Common myeloid progenitor, CD34-positive (primary cell): ENCODE measurements around the gene NAPB.

ENCODE experiments used
- CTCF ChIA-PET: fragments of 350-600 bp; sonication (Branson Sonifier 250); formaldehyde crosslinking; loops from one replicate; lab custom pipeline; 2021; ENCODE audit warnings: antibody characterized with exemption; lab: Charles Lee
- POLR2A ChIA-PET: fragments of 350-600 bp; sonication (Branson Sonifier 250); formaldehyde crosslinking; loops from one replicate; lab custom pipeline; 2021; ENCODE audit warnings: antibody characterized with exemption; lab: Charles Lee
- DNase-seq, 3 donors: peaks; one replicate each; pipeline versions ENCODE4 v3.0.0 to v3.0.0-alpha.2; 2013
- H3K27ac ChIP-seq, 2 experiments: 1 replicate in 1 of 2; 2 replicates in 1 of 2; pipeline ENCODE4 v1.7.0; 2013; ENCODE audit warnings: inconsistent platforms in 2 of 2, low read length in 2 of 2, mild to moderate bottlenecking in 2 of 2, low read depth in 1 of 2, moderate library complexity in 1 of 2; ENCODE audit not compliant: severe bottlenecking in 2 of 2, insufficient read depth in 1 of 2, poor library complexity in 1 of 2
- H3K27me3 ChIP-seq, 5 experiments: replicated peaks in 2 of 5; 1 replicate in 3 of 5; 2 replicates in 2 of 5; pipeline versions ENCODE4 v1.6.1 to v1.7.0; 2013; ENCODE audit warnings: low read length in 4 of 5, mild to moderate bottlenecking in 2 of 5, moderate library complexity in 2 of 5, inconsistent platforms in 1 of 5; ENCODE audit not compliant: insufficient read depth in 5 of 5, control insufficient read depth in 4 of 5
- H3K36me3 ChIP-seq, 4 experiments: 1 replicate in 2 of 4; 2 replicates in 2 of 4; pipeline versions ENCODE4 v1.6.1 to v1.7.0; 2013; ENCODE audit warnings: low read length in 3 of 4, control low read depth in 1 of 4, mild to moderate bottlenecking in 1 of 4; ENCODE audit not compliant: control insufficient read depth in 4 of 4, insufficient read depth in 4 of 4
- H3K4me1 ChIP-seq, 4 experiments: 1 replicate in 3 of 4; 2 replicates in 1 of 4; pipeline versions ENCODE4 v1.6.1 to v1.7.1; 2013; ENCODE audit warnings: low read length in 3 of 4, mild to moderate bottlenecking in 3 of 4, control low read depth in 1 of 4, inconsistent platforms in 1 of 4, moderate library complexity in 1 of 4; ENCODE audit not compliant: control insufficient read depth in 4 of 4, insufficient read depth in 4 of 4; ENCODE audit errors: control extremely low read depth in 1 of 4
- H3K4me3 ChIP-seq, 7 experiments: 1 replicate in 4 of 7; 2 replicates in 3 of 7; pipeline versions ENCODE4 v1.5.1 to v1.7.0; 2013; ENCODE audit warnings: mild to moderate bottlenecking in 7 of 7, low read length in 6 of 7, moderate library complexity in 6 of 7, inconsistent platforms in 2 of 7, low read depth in 2 of 7, control low read depth in 1 of 7; ENCODE audit not compliant: insufficient read depth in 4 of 7, control insufficient read depth in 1 of 7; ENCODE audit errors: extremely low read depth in 1 of 7
- H3K9me3 ChIP-seq, 5 experiments: 1 replicate in 4 of 5; 2 replicates in 1 of 5; pipeline versions ENCODE4 v1.6.1 to v1.7.1; 2013; ENCODE audit warnings: low read length in 4 of 5, mild to moderate bottlenecking in 2 of 5, inconsistent platforms in 1 of 5, low read depth in 1 of 5, moderate library complexity in 1 of 5; ENCODE audit not compliant: control insufficient read depth in 4 of 5, insufficient read depth in 2 of 5; ENCODE audit errors: control extremely low read depth in 1 of 5
- WGBS: methylation state at CpG from one replicate; pipeline ENCODE4 v1.1.5; 2013; ENCODE audit not compliant: insufficient coverage; 5-methylcytosine and 5-hydroxymethylcytosine counted together

The NAPB gene

DNA sequence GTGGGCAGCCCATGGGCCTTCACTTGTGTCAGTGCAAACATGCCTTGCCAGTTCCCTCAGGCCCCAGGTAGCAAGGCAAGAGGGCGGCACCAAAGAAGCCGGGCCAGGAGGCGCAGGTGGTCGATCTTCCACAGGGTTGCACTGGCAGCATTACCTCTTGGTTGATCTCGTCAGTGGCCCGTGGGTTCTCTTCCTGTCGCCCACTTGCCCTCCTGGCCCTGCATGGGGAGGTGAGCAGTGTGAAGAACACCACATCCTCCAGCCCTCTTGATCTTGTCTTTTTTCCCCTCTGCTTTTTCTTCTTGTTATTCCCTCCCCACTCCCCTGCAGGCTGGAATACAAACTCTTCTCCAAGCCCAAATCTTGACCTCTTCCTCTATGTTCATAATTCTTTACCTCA is 34.4 kb upstream of the NAPB start:
- H3K36me3 ChIP-seq: no peaks in the 10 kb centered on the region
- H3K27ac ChIP-seq: no peak overlapping the region
- POLR2A ChIA-PET: no interaction called here
- no peak for DNase-seq
- CTCF ChIA-PET: interaction anchor here (1.8 kb wide), 1 partner anchor 9 kb away, joined by 5 read pairs; no protein-coding TSS in a partner anchor
- WGBS: 100% methylated on average over 7 of the region's 7 CpGs
- no peaks in the 10 kb centered on the region for H3K9me3 ChIP-seq
- H3K4me1 ChIP-seq: peaks cover 10 to 38% (median 22%) of the 10 kb centered on the region in 4 experiments
- no peak overlapping the region for H3K4me3 ChIP-seq
- no peaks in the 10 kb centered on the region for H3K27me3 ChIP-seq

DNA sequence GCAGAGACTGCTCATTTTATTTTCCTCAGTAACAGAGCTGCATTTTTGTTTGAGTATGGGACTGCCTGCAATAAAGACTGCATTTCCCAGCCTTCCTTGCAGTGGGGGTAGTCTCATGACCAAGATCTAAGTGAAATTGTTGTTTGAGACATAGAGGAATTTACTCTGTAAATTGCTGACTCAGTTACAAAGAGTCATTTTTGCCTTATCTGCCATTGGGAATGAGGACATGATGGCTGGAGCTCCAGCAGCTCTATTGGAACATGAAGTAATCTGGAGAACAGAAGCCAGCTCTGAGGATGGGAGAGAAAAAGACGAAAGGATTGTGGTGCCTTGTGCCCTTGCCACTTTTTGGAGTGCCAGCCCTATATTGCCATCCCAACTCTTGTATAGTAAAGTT is 33.5 kb upstream of the NAPB start:
- no peaks in the 10 kb centered on the region for H3K27me3 ChIP-seq
- ChIA-PET POLR2A (no interaction called here), CTCF (interaction anchor here (1.8 kb wide), 1 partner anchor 8 kb away, joined by 5 read pairs; no protein-coding TSS in a partner anchor)
- DNase-seq: no peak
- no peaks in the 10 kb centered on the region for H3K36me3 ChIP-seq
- H3K4me3 ChIP-seq: no peak overlapping the region
- no peak overlapping the region for H3K27ac ChIP-seq
- WGBS: no CpG with 5 or more reads among the region's 1 CpG
- H3K4me1 ChIP-seq: peaks cover 7 to 34% (median 22%) of the 10 kb centered on the region in 4 experiments
- H3K9me3 ChIP-seq: no peaks in the 10 kb centered on the region

DNA sequence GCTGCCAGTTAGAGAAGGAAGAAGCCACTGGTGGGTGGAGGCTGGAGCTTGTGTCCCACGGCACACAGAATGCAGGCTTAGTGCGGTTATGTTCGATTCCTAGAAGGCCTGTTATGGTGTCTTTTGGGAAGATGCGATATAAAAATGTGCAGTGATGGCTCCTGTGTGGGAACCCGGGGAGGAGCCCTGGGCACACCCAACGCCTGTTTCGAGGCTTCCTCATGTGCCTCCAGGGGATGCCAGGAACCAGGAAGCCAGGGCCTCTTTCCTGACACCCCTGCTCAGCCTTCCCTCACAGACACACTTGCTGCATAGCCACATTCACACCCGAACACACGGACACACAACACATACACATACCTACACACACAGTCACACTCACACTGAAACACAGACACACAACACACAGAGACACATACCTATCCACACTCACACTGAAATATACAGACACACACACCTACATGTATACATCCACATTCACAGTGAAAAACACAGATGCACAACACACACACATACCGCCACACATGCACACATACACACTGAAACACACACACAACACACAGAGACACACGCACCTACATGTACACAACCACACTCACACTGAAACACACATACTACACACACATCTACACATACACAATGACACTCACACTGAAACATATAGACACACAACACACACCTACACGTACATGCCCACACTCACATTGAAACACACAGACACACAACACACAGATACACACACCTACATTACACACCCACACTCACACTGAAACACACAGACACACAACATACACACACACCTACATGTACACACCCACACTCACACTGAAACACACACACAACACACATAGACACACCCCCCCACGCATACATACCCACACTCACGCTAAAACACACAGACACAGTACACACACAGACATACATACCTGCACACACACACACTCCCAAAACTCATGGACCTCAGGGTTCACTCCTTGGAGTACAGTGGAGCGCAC is 32.6 kb upstream of the NAPB start:
- CTCF ChIA-PET: interaction anchor here (2.0 kb wide), 1 partner anchor 11 kb away, joined by 10 read pairs; no protein-coding TSS in a partner anchor
- DNase-seq: no peak
- POLR2A ChIA-PET: no interaction called here
- no peaks in the 10 kb centered on the region for H3K36me3 ChIP-seq
- no peak overlapping the region for H3K4me3 ChIP-seq
- no peaks in the 10 kb centered on the region for H3K9me3 ChIP-seq
- peaks cover 5 to 37% (median 24%) of the 10 kb centered on the region in 4 experiments for H3K4me1 ChIP-seq
- WGBS: 86% methylated on average over 13 of the region's 15 CpGs
- no peak overlapping the region for H3K27ac ChIP-seq
- H3K27me3 ChIP-seq: no peaks in the 10 kb centered on the region

DNA sequence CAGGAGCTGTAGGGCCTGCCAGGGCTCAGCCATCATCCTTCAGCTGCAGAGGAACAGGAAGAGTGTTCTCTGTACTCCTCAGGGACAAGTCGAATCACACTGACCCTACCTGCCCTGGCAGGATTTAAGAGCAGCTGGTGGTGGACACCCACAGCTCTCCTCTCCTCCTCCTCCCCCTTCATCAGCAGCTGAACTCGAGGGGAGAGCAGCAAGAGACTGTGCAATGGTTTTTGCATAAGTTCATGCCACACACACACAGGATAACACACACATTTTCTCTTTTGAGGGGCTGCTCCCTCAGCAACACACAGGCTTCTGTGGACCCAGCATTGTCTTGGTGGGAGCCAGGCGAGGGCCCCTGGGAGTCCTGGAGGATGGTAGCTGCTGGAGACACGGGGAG is 31.5 kb upstream of the NAPB start, which contains the start of gene CST11:
Gene CST11, minus strand, starts transcription at position 101 of the 400 bp plus-strand sequence. Its CDS starts 65 bp downstream, at position 36.
- no peaks in the 10 kb centered on the region for H3K9me3 ChIP-seq
- H3K27ac ChIP-seq: no peak within 1 kb of the TSS
- POLR2A ChIA-PET: no interaction called here
- peaks cover 2 to 28% (median 20%) of the 10 kb centered on the region in 4 experiments for H3K4me1 ChIP-seq
- H3K27me3 ChIP-seq: no peaks in the 10 kb centered on the region
- H3K36me3 ChIP-seq: no peaks in the 10 kb centered on the region
- CTCF ChIA-PET: interaction anchor here (2.0 kb wide), 1 partner anchor 10 kb away, joined by 10 read pairs; no protein-coding TSS in a partner anchor
- DNase-seq: no peak
- H3K4me3 ChIP-seq: no peak within 1 kb of the TSS
- WGBS: 83% methylated on average over 1 of the region's 4 CpGs

DNA sequence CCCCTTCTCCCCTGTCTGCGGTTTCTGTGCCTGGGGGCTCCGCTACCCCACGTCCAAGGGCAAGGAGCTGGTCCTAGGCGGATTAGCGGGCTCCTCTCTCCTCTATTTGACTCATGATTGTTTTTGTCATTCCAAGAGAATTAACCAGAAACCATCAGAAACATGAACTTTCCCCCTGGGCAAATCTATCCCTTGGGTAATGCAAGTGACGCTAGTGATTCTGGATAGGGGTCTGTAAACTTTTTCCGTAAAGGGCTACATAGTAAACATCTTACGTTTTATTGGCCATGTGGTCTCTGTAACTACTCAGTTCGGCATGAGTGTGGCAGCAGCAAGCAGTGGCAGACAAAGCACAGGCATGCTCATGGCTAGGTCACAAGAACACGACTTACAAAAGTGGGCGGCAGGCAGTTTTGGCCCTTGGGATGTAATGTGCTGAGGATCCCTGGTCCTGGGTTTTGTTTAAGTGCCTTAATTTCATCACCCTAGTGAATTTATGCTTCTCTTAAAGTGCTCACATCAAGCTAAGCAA is 30.7 kb upstream of the NAPB start:
- 93% methylated on average over 9 of the region's 11 CpGs for WGBS
- no peaks in the 10 kb centered on the region for H3K9me3 ChIP-seq
- POLR2A ChIA-PET: no interaction called here
- CTCF ChIA-PET: interaction anchor here (2.0 kb wide), 1 partner anchor 10 kb away, joined by 10 read pairs; no protein-coding TSS in a partner anchor
- H3K27ac ChIP-seq: no peak overlapping the region
- DNase-seq: no peak
- peaks cover 2 to 22% (median 16%) of the 10 kb centered on the region in 4 experiments for H3K4me1 ChIP-seq
- no peak overlapping the region for H3K4me3 ChIP-seq
- no peaks in the 10 kb centered on the region for H3K27me3 ChIP-seq
- H3K36me3 ChIP-seq: no peaks in the 10 kb centered on the region

DNA sequence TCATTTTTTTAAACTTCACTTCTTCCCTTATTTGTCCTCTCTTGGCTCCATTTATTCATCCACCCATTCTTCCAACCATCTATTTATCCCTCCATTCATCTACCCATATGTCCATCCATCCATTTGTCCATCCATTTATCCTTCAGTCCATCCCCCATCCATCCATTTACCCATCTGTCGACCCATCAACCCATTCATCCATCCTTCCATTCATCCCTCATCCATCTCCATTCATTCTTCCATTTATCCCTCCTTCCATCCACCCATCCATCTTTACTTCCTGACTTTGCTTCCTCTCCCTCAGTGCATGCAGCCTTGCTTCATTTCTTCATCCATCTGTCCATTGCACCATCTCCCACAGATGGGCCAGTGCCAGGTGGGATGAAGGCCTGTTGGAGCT is 29.6 kb upstream of the NAPB start:
- H3K4me1 ChIP-seq: peaks cover 0 to 11% (median 5%) of the 10 kb centered on the region in 4 experiments
- H3K27ac ChIP-seq: no peak overlapping the region
- POLR2A ChIA-PET: no interaction called here
- H3K4me3 ChIP-seq: no peak overlapping the region
- H3K9me3 ChIP-seq: no peaks in the 10 kb centered on the region
- DNase-seq: no peak
- no peaks in the 10 kb centered on the region for H3K27me3 ChIP-seq
- CTCF ChIA-PET: no interaction called here
- H3K36me3 ChIP-seq: no peaks in the 10 kb centered on the region
- 93% methylated on average over 1 of the region's 1 CpG for WGBS
